Measurements from ENCODE around the gene ZNF750. TPM values are rescaled to one million over a fixed set of nuclear protein-coding genes. Genes with fewer than 3 reads are reported as not detected.

Gene ZNF750
- total and polyA plus RNA-seq, 8 donors = 0.02 to 0.08 TPM; not detected in 6

DNA sequence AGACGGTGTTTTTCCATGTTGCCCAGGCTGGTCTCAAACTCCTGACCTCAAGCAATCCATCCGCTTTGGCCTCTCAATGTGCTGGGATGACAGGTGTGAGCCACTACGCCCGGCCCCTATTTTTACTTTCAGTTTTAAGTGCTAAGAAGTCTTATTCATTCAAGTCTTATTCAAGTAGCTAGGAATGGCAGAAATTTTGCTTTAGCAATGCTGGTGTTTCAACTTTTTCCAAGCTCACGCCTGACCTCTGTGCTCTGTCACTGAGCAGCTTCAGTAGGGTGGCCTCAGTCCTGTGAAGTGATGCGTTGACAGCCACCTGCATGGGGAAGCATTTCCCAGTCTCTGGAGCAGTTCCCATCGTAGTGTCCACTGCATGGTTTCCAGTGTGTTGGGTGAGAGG is 12.9 kb downstream of the ZNF750 start:
- TF ChIP-seq, protein P1, sequence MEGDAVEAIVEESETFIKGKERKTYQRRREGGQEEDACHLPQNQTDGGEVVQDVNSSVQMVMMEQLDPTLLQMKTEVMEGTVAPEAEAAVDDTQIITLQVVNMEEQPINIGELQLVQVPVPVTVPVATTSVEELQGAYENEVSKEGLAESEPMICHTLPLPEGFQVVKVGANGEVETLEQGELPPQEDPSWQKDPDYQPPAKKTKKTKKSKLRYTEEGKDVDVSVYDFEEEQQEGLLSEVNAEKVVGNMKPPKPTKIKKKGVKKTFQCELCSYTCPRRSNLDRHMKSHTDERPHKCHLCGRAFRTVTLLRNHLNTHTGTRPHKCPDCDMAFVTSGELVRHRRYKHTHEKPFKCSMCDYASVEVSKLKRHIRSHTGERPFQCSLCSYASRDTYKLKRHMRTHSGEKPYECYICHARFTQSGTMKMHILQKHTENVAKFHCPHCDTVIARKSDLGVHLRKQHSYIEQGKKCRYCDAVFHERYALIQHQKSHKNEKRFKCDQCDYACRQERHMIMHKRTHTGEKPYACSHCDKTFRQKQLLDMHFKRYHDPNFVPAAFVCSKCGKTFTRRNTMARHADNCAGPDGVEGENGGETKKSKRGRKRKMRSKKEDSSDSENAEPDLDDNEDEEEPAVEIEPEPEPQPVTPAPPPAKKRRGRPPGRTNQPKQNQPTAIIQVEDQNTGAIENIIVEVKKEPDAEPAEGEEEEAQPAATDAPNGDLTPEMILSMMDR (IDR thresholded peaks at IDR 0.05) = no peak
- H3K4me1 ChIP-seq = no peaks in the 10 kb centered on the region
- no peaks in the 10 kb centered on the region for H3K36me3 ChIP-seq
- H3K27ac ChIP-seq = no peak overlapping the region
- H3K9me3 ChIP-seq = no peaks in the 10 kb centered on the region
- no peaks in the 10 kb centered on the region for H3K27me3 ChIP-seq
- intact Hi-C loops (cut with DNase I) = no loop called here
- H3K4me3 ChIP-seq = no peak overlapping the region
- no peak for FAIRE-seq
- no peak for DNase-seq
- ATAC-seq = no peak
- WGBS, 2 donors = 90 to 91% methylated on average over 7 of the region's 7 CpGs

DNA sequence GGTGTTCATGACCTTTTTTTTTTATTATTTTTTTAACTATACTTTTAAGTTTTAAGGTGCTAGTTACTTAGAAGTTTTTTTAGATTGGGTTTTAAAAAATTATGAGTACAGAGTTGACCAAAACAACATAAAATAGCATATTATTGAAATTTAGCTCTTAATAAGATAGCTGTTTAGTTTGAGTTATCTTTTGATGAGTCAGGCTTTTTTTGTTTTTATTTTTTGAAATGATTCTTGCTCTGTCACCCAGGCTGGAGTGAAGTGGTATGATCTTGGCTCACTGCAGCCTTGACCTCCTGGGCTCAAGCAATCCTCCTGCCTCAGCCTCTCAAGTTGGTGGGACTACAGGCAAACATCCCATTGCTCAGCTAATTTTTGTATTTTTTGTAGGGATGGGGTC is 13.6 kb downstream of the ZNF750 start:
- H3K4me3 ChIP-seq = no peak overlapping the region
- TF ChIP-seq, protein P1 (IDR thresholded peaks at IDR 0.05) = no peak
- no peaks in the 10 kb centered on the region for H3K9me3 ChIP-seq
- H3K27ac ChIP-seq = no peak overlapping the region
- H3K36me3 ChIP-seq = no peaks in the 10 kb centered on the region
- DNase-seq (no peak), FAIRE-seq (no peak), ATAC-seq (no peak)
- intact Hi-C loops (cut with DNase I) = no loop called here
- H3K27me3 ChIP-seq = no peaks in the 10 kb centered on the region
- no peaks in the 10 kb centered on the region for H3K4me1 ChIP-seq

DNA sequence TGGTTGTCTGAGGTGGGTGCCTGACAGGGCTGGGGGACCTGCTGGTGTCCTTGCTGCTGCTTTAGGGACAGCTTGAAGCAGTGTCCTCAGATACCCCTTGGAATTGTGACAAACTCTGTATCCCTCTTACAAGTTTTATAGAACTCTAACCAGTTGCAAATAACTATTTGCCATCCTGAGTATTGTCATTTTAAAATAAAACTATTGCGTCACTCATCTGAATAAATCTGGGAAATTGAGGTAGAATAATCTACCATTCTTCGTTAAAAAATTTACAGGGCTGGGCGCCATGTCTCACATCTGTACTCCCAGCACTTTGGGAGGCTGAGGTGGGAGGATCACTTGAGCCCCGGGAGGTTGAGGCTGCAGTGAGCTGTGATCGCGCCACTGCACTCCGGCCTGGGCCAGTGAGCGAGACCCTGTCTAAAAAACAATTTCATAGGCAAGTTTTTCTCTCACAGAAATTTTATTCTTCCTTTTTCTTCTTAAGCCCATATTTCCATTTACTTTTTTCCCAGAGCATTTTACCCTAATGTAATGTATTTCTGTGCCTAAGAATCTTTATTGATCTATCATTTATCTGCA is 14.2 kb downstream of the ZNF750 start:
- ATAC-seq (no peak), FAIRE-seq (no peak), DNase-seq (no peak)
- no peaks in the 10 kb centered on the region for H3K36me3 ChIP-seq
- H3K9me3 ChIP-seq = no peaks in the 10 kb centered on the region
- intact Hi-C loops (cut with DNase I) = no loop called here
- H3K27me3 ChIP-seq = no peaks in the 10 kb centered on the region
- H3K27ac ChIP-seq = no peak overlapping the region
- no peak overlapping the region for H3K4me3 ChIP-seq
- H3K4me1 ChIP-seq = no peaks in the 10 kb centered on the region
- 97 to 98% methylated on average over 8 of the region's 8 CpGs for WGBS, 2 donors
- TF ChIP-seq, protein P1 (IDR thresholded peaks at IDR 0.05) = no peak

DNA sequence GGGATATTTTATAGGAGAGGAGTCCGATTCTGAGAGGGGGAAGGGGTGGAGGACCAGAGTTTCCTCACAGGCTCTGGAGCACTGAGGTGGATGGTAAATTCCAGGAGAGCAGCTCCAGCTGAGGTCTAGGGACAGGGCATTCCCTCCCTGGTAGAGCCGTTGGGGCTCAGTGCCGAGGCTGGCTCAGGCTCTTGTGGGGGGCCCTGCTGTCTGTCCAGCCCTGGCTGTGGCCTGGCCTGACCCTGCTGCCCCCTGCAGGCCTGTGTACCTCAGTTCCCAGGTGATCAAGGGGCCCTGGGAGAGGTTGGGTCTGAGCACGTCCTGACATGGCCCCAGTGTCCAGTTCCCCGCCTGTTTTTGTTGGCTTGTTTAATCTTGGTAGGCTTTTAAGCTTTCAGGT is 16.8 kb downstream of the ZNF750 start:
- Histone ChIP-seq H3K27me3 (no peaks in the 10 kb centered on the region), H3K36me3 (peaks cover 0 to 5% (median 0%) of the 10 kb centered on the region in 3 donors), H3K4me3 (no peak overlapping the region), H3K9me3 (no peaks in the 10 kb centered on the region), H3K27ac (no peak overlapping the region), H3K4me1 (no peaks in the 10 kb centered on the region)
- no peak for ATAC-seq
- intact Hi-C loops (cut with DNase I) = no loop called here
- no peak for DNase-seq
- TF ChIP-seq, protein P1 (IDR thresholded peaks at IDR 0.05) = no peak
- FAIRE-seq = no peak
- WGBS, 2 donors = 83 to 88% methylated on average over 5 of the region's 5 CpGs

DNA sequence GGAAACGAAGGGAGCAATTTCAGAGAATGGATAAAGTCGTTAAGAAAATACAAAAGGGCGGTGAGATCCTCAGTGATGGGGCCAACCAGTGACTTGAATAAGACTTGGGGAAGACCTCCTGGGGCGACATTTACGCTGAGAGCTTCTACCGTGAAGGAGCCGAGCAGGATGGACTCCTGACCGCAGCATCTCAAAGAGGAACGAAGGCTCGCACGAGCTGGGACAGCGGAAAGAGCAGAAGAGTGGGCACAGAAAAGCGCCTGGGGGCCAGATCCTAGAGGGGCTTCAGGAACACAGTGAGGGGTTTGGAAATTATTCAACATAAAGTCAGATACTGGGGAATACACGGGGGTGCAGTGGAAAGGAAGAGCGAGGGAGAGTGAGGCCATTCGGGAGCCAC is 17.5 kb downstream of the ZNF750 start:
- 92 to 94% methylated on average over 16 of the region's 16 CpGs for WGBS, 2 donors
- DNase-seq (no peak), FAIRE-seq (no peak), ATAC-seq (no peak)
- Histone ChIP-seq H3K36me3 (peaks cover 0 to 6% (median 0%) of the 10 kb centered on the region in 3 donors), H3K27me3 (no peaks in the 10 kb centered on the region), H3K4me1 (no peaks in the 10 kb centered on the region), H3K4me3 (no peak overlapping the region), H3K9me3 (no peaks in the 10 kb centered on the region), H3K27ac (no peak overlapping the region)
- intact Hi-C loops (cut with DNase I) = no loop called here
- TF ChIP-seq, protein P1 (IDR thresholded peaks at IDR 0.05) = no peak
